HL-60 (cell line): ENCODE results near the gene SLC17A9.

Source experiments
- GABPA ChIP-seq: IDR thresholded peaks from 2 replicates; pipeline ENCODE4 v1.6.1; 2012; ENCODE audit warnings: low read depth
- POLR2AphosphoS5 ChIP-seq: IDR thresholded peaks from 2 replicates; pipeline ENCODE4 v1.6.1; 2012; ENCODE audit warnings: low read depth
- TF ChIP-seq, protein P1 (sequence below): IDR thresholded peaks from one replicate; pipeline ENCODE4 v1.5.1; 2011; ENCODE audit warnings: low read length, control low read depth, inconsistent platforms; ENCODE audit not compliant: insufficient read depth
- TF ChIP-seq, protein P2 (sequence below): IDR thresholded peaks from 2 replicates; pipeline ENCODE4 v1.6.1; 2012; ENCODE audit warnings: low read depth; ENCODE audit not compliant: insufficient replicate concordance

DNA sequence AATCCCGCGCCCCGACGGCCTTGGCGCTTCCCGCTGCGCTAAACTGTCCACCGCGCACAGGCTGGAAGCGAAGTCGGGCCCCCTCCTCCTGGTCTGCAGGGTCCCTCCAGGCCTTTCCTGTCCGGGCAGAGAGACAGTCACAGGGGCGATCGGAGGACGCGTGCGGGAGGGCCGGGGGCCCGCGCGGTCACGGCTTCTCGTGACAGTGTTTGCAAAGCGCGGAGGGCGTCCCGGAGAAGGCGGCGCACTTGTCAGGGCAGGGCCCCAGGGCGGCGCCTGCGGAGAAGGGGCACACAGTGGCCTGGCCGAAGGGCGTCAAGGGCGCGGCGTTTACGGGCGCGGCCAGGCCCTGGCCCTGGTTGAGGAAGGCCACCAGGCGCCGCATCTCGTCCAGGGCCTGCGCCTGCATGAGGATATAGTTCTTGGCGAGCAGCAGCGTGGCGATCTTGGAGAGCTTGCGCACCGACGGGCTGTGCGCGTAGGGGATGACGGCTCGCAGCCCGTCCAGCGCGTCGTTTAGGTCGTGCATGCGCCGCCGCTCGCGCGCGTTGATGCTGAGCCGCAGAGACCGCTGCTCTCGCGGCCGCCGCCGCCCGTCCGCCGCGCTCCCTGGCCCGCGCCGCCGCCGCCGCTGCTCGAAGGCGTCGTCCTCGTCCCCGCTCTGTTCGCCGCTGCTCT, 53.5 kb downstream of the SLC17A9 start:
- TF ChIP-seq, protein P1, sequence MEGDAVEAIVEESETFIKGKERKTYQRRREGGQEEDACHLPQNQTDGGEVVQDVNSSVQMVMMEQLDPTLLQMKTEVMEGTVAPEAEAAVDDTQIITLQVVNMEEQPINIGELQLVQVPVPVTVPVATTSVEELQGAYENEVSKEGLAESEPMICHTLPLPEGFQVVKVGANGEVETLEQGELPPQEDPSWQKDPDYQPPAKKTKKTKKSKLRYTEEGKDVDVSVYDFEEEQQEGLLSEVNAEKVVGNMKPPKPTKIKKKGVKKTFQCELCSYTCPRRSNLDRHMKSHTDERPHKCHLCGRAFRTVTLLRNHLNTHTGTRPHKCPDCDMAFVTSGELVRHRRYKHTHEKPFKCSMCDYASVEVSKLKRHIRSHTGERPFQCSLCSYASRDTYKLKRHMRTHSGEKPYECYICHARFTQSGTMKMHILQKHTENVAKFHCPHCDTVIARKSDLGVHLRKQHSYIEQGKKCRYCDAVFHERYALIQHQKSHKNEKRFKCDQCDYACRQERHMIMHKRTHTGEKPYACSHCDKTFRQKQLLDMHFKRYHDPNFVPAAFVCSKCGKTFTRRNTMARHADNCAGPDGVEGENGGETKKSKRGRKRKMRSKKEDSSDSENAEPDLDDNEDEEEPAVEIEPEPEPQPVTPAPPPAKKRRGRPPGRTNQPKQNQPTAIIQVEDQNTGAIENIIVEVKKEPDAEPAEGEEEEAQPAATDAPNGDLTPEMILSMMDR = no peak
- no peak for TF ChIP-seq GABPA
- no peak for TF ChIP-seq POLR2AphosphoS5
- TF ChIP-seq, protein P2, sequence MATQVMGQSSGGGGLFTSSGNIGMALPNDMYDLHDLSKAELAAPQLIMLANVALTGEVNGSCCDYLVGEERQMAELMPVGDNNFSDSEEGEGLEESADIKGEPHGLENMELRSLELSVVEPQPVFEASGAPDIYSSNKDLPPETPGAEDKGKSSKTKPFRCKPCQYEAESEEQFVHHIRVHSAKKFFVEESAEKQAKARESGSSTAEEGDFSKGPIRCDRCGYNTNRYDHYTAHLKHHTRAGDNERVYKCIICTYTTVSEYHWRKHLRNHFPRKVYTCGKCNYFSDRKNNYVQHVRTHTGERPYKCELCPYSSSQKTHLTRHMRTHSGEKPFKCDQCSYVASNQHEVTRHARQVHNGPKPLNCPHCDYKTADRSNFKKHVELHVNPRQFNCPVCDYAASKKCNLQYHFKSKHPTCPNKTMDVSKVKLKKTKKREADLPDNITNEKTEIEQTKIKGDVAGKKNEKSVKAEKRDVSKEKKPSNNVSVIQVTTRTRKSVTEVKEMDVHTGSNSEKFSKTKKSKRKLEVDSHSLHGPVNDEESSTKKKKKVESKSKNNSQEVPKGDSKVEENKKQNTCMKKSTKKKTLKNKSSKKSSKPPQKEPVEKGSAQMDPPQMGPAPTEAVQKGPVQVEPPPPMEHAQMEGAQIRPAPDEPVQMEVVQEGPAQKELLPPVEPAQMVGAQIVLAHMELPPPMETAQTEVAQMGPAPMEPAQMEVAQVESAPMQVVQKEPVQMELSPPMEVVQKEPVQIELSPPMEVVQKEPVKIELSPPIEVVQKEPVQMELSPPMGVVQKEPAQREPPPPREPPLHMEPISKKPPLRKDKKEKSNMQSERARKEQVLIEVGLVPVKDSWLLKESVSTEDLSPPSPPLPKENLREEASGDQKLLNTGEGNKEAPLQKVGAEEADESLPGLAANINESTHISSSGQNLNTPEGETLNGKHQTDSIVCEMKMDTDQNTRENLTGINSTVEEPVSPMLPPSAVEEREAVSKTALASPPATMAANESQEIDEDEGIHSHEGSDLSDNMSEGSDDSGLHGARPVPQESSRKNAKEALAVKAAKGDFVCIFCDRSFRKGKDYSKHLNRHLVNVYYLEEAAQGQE = no peak
